Heart right ventricle (tissue), 16 donors: ENCODE measurements around the gene NFATC1. TPM values are rescaled to one million over a fixed set of nuclear protein-coding genes. Genes with fewer than 3 reads are reported as not detected.

Experiments
- ATAC-seq, 8 donors: fragments of 200-7000 bp; cut with Tn5 transposase; one replicate each; pipeline ENCODE4 v1.9.1; 2020; ENCODE audit warnings: mild to moderate bottlenecking in 8 of 8, moderate library complexity in 8 of 8, moderate number of reproducible peaks in 1 of 8
- DNase-seq, 2 donors: peaks; one replicate each; pipeline ENCODE4 v3.0.0-alpha.2; 2020
- H3K27ac ChIP-seq, 10 donors: fragments of 200-600 bp; sonication (generic) in 2 of 10; one replicate each; pipeline versions ENCODE4 v1.5.0 to v1.8.0; 2020 to 2022; ENCODE audit warnings: mild to moderate bottlenecking in 3 of 10
- H3K27me3 ChIP-seq, 7 donors: fragments of 200-600 bp; one replicate each; pipeline ENCODE4 v1.8.0; 2021 to 2022; ENCODE audit warnings: mild to moderate bottlenecking in 2 of 7
- H3K36me3 ChIP-seq, 9 donors: fragments of 200-600 bp; sonication (generic) in 1 of 9; one replicate each; pipeline versions ENCODE4 v1.5.0 to v1.8.0; 2020 to 2022; ENCODE audit warnings: mild to moderate bottlenecking in 2 of 9
- H3K4me1 ChIP-seq, 9 donors: fragments of 200-600 bp; sonication (generic) in 1 of 9; one replicate each; pipeline versions ENCODE4 v1.5.0 to v1.8.0; 2020 to 2022; ENCODE audit warnings: mild to moderate bottlenecking in 4 of 9
- H3K4me3 ChIP-seq, 10 donors: fragments of 200-600 bp; sonication (generic) in 2 of 10; one replicate each; pipeline versions ENCODE4 v1.5.0 to v1.8.0; 2020 to 2022; ENCODE audit warnings: mild to moderate bottlenecking in 7 of 10, moderate library complexity in 2 of 10
- H3K9me3 ChIP-seq, 11 donors: fragments of 200-600 bp in 10 of 11; sonication (generic) in 2 of 11; one replicate each; pipeline versions ENCODE4 v1.5.0 to v1.8.0; 2013 to 2022; ENCODE audit warnings: mild to moderate bottlenecking in 2 of 11, control low read depth in 1 of 11, moderate library complexity in 1 of 11
- CTCF ChIP-seq, 9 donors: fragments of 200-600 bp; sonication (generic) in 2 of 9; IDR thresholded peaks; one replicate each; pipeline versions ENCODE4 v1.5.0 to v1.8.0; 2021 to 2022; ENCODE audit warnings: antibody characterized with exemption in 9 of 9, mild to moderate bottlenecking in 5 of 9, moderate library complexity in 1 of 9
- WGBS, 2 donors: extraction: QIAGEN DNeasy Blood & Tissue Kit; methylation state at CpG; one replicate each; pipeline ENCODE4 v1.1.7; 2013; ENCODE audit warnings: inconsistent platforms in 1 of 2; 5-methylcytosine and 5-hydroxymethylcytosine counted together
- intact Hi-C, 10 donors: fragments of 100-400 bp; cut with DNase I; formaldehyde crosslinking; loops; one replicate each; pipeline versions ENCODE4 v1.11.1 to v1.14.2; 2022
- polyA plus RNA-seq, 2 donors: library from polyadenylated mRNA; stranded (reverse); fragments of 200-250 nt; gene quantifications; one replicate each; pipeline ENCODE4 v1.2.3, GENCODE V29; 2013
- total RNA-seq, 10 donors: library from RNA; stranded (reverse); fragmentation: NEBNext Ultra II Directional in 3 of 10; extraction: Animal tissue kit (Norgen Biotek cat#: 25700) in 3 of 10; gene quantifications; one replicate each; pipeline versions ENCODE4 v1.2.1 to v1.2.4, GENCODE V29; 2021 to 2023
- donor health status: Arrhythmogenic right ventricular cardiomyopathy.
- donor health status: ischemic (EF 13 %, LVEDD 7.1; RV severe dilation, severe dysfunction).
- donor health status: healthy with polysubstance abuse.
- donor health status: DM: no; HTN: yes; CAD: no.
- donor health status: DM: no; HTN: no; CAD: no.
- donor health status: ischemic (EF 25% LVEDD 6.9; RV normal size, moderate dysfunction).
- donor health status: ischemic (EF 25% LVEDD 5.7; RV mildly dilated, moderate dysfunction).
- donor health status: healthy.
- donor health status: DM: yes; HTN: yes; CAD: no.
- donor health status: Ischemic cardiomyopathy.
- donor health status: ischemic (EF 35%, LVEDD 5.7; RV mildly dilated, moderate dysfunction).
- donor health status: nonischemic (EF 11% LVEDD 7.7; RV severe dilation, severe dysfunction).
- donor health status: DM: yes; HTN: yes; CAD: no.
- donor health status: PGD.
- donor health status: ischemic (EF 29% LVEDD 5.4; RV normal size, mild dysfunction).
- donor health status: nonischemic (EF 23%, LVEDD 6.1; RV moderate dilation, normal function).

Gene NFATC1
- total and polyA plus RNA-seq, 12 donors = 6.3 to 23.8 (median 18.6) TPM

- Histone ChIP-seq H3K36me3 (peaks cover 0 to 50% (median 14%) of the 10 kb centered on the region in 9 donors), H3K27ac (no peak overlapping the region), H3K4me1 (peaks cover 0 to 14% (median 3%) of the 10 kb centered on the region in 9 donors), H3K9me3 (no peaks in the 10 kb centered on the region), H3K27me3 (no peaks in the 10 kb centered on the region), H3K4me3 (no peak overlapping the region)
- no peak for ATAC-seq
- WGBS, 2 donors = 96 to 97% methylated on average over 32 of the region's 32 CpGs
- TF ChIP-seq CTCF (IDR thresholded peaks at IDR 0.05) = no peak
- peak in 1 of 2 donors; percentile 8 for DNase-seq
- intact Hi-C loops = no loop called here
Observed at GRCh38 chr18:79489051-79489898, 93.5 kb downstream of the NFATC1 start.

- ATAC-seq (no peak), DNase-seq (no peak)
- H3K9me3 ChIP-seq = no peaks in the 10 kb centered on the region
- TF ChIP-seq CTCF (IDR thresholded peaks at IDR 0.05) = no peak
- no peak overlapping the region for H3K27ac ChIP-seq
- peaks cover 0 to 9% (median under 1%) of the 10 kb centered on the region in 9 donors for H3K4me1 ChIP-seq
- no peak overlapping the region for H3K4me3 ChIP-seq
- 84 to 93% methylated on average over 16 of the region's 16 CpGs for WGBS, 2 donors
- H3K27me3 ChIP-seq = no peaks in the 10 kb centered on the region
- intact Hi-C loops = no loop called here
- H3K36me3 ChIP-seq = peaks cover 0 to 50% (median 14%) of the 10 kb centered on the region in 9 donors
Observed at GRCh38 chr18:79489899-79490625, 94.3 kb downstream of the NFATC1 start.

- no peak overlapping the region for H3K27ac ChIP-seq
- H3K9me3 ChIP-seq = no peaks in the 10 kb centered on the region
- no peak for TF ChIP-seq CTCF (IDR thresholded peaks at IDR 0.05)
- 87 to 96% methylated on average over 22 of the region's 22 CpGs for WGBS, 2 donors
- intact Hi-C loops = no loop called here
- H3K4me3 ChIP-seq = no peak overlapping the region
- ATAC-seq = no peak
- peaks cover 0 to 50% (median 14%) of the 10 kb centered on the region in 9 donors for H3K36me3 ChIP-seq
- H3K27me3 ChIP-seq = no peaks in the 10 kb centered on the region
- peaks cover 0 to 5% (median under 1%) of the 10 kb centered on the region in 9 donors for H3K4me1 ChIP-seq
- no peak for DNase-seq
Observed at GRCh38 chr18:79490626-79491041, 94.9 kb downstream of the NFATC1 start.

- no peak for DNase-seq
- no peak for TF ChIP-seq CTCF (IDR thresholded peaks at IDR 0.05)
- Histone ChIP-seq H3K4me1 (peaks cover 0 to 5% (median 0%) of the 10 kb centered on the region in 9 donors), H3K27ac (no peak overlapping the region), H3K36me3 (peaks cover 0 to 46% (median 14%) of the 10 kb centered on the region in 9 donors), H3K27me3 (no peaks in the 10 kb centered on the region), H3K4me3 (no peak overlapping the region), H3K9me3 (no peaks in the 10 kb centered on the region)
- no peak for ATAC-seq
- intact Hi-C loops = no loop called here
- WGBS, 2 donors = 90 to 94% methylated on average over 19 of the region's 19 CpGs
Observed at GRCh38 chr18:79491081-79491551, 95.4 kb downstream of the NFATC1 start.
